IMR-90 (cell line): ENCODE results near the gene PEAK1. TPM values are rescaled to one million over a fixed set of nuclear protein-coding genes. Genes with fewer than 3 reads are reported as not detected.

Experiments
- ATAC-seq: fragments of 200-7000 bp; cut with Tn5 transposase; 2 replicates; pipeline ENCODE4 v1.9.1; 2020; ENCODE audit warnings: low read depth, mild to moderate bottlenecking, moderate library complexity
- BruUV-seq: library from RNA; stranded (reverse); fragments of 400-500 nt; replicated peaks from 2 replicates; lab custom pipeline; 2021; lab: Mats Ljungman, UMichigan
- CTCF ChIA-PET: fragments of 300-600 bp; formaldehyde crosslinking; extraction: SDS; loops from one replicate; lab custom pipeline; 2021; ENCODE audit warnings: antibody characterized with exemption; lab: Yijun Ruan, JAX
- POLR2A ChIA-PET: fragments of 300-600 bp; sonication (Branson Sonifier 250); formaldehyde crosslinking; loops from one replicate; lab custom pipeline; 2022; ENCODE audit warnings: antibody characterized with exemption; ENCODE audit not compliant: unreplicated experiment; lab: Charles Lee
- DNase-seq: peaks from one replicate; pipeline ENCODE4 v3.0.0; 2013
- H2AFZ ChIP-seq: replicated peaks from 2 replicates; pipeline ENCODE3; 2013; ENCODE audit warnings: low read length, mild to moderate bottlenecking; ENCODE audit not compliant: poor library complexity
- H2AK5ac ChIP-seq: 2 replicates; pipeline ENCODE4 v1.6.1; 2013; ENCODE audit warnings: low read depth, low read length, inconsistent platforms
- H2AK9ac ChIP-seq: replicated peaks from 2 replicates; pipeline ENCODE3; 2013; ENCODE audit warnings: mild to moderate bottlenecking, low read depth, low read length, moderate library complexity; ENCODE audit not compliant: poor library complexity
- H2BK120ac ChIP-seq: 2 replicates; pipeline ENCODE4 v1.6.1; 2013; ENCODE audit warnings: low read depth, low read length, inconsistent platforms
- H2BK15ac ChIP-seq: 3 replicates; pipeline ENCODE4 v1.6.1; 2013; ENCODE audit warnings: low read depth, low read length, inconsistent platforms
- H2BK20ac ChIP-seq: 2 replicates; pipeline ENCODE4 v1.6.1; 2013; ENCODE audit warnings: low read depth, mild to moderate bottlenecking, inconsistent platforms, low read length, moderate library complexity
- H2BK5ac ChIP-seq: 2 replicates; pipeline ENCODE4 v1.6.1; 2013; ENCODE audit warnings: mild to moderate bottlenecking, low read depth, low read length, inconsistent platforms; ENCODE audit not compliant: poor library complexity, severe bottlenecking
- H3K14ac ChIP-seq: replicated peaks from 2 replicates; pipeline ENCODE4 v1.6.1; 2013; ENCODE audit warnings: low read depth, low read length, inconsistent platforms
- H3K18ac ChIP-seq: 2 replicates; pipeline ENCODE4 v1.6.1; 2013; ENCODE audit warnings: low read depth, low read length, control low read depth
- H3K23ac ChIP-seq: 2 replicates; pipeline ENCODE4 v1.6.1; 2013; ENCODE audit warnings: low read depth, low read length, inconsistent platforms
- H3K27ac ChIP-seq: 2 replicates; pipeline ENCODE4 v1.5.1; 2013; ENCODE audit warnings: mild to moderate bottlenecking, control low read depth, low read length; ENCODE audit not compliant: insufficient read depth
- H3K27me3 ChIP-seq: 2 replicates; pipeline ENCODE4 v1.6.1; 2013; ENCODE audit warnings: low read length; ENCODE audit not compliant: control insufficient read depth, insufficient read depth
- H3K36me3 ChIP-seq: 2 replicates; pipeline ENCODE4 v1.6.1; 2013; ENCODE audit warnings: low read length, mixed read lengths; ENCODE audit not compliant: control insufficient read depth, insufficient read depth
- H3K4ac ChIP-seq: 2 replicates; pipeline ENCODE4 v1.6.1; 2013; ENCODE audit warnings: low read depth, low read length, inconsistent platforms
- H3K4me1 ChIP-seq: 2 replicates; pipeline ENCODE4 v1.6.1; 2013; ENCODE audit warnings: low read length, mixed read lengths; ENCODE audit not compliant: control insufficient read depth, insufficient read depth
- H3K4me2 ChIP-seq: 2 replicates; pipeline ENCODE4 v1.6.1; 2013; ENCODE audit warnings: low read depth, mild to moderate bottlenecking, control low read depth, low read length, moderate library complexity
- H3K4me3 ChIP-seq: 2 replicates; pipeline ENCODE4 v1.5.1; 2013; ENCODE audit warnings: low read depth, mild to moderate bottlenecking, control low read depth, low read length, moderate library complexity; ENCODE audit not compliant: insufficient read depth
- H3K56ac ChIP-seq: 2 replicates; pipeline ENCODE4 v1.6.1; 2013; ENCODE audit warnings: low read length, inconsistent platforms; ENCODE audit not compliant: insufficient read depth; ENCODE audit errors: extremely low read depth
- H3K79me1 ChIP-seq, 2 experiments: 2 replicates each; pipeline ENCODE4 v1.6.1; 2013; ENCODE audit warnings: low read length in 2 of 2, inconsistent platforms in 1 of 2, low read depth in 1 of 2
- H3K9ac ChIP-seq: 2 replicates; pipeline ENCODE4 v1.6.1; 2013; ENCODE audit warnings: low read depth, low read length, control low read depth
- H3K9me1 ChIP-seq: 2 replicates; pipeline ENCODE4 v1.6.1; 2013; ENCODE audit warnings: low read length, inconsistent platforms; ENCODE audit not compliant: insufficient read depth
- H3K9me3 ChIP-seq: 2 replicates; pipeline ENCODE4 v1.6.1; 2013; ENCODE audit warnings: low read length; ENCODE audit not compliant: control insufficient read depth, insufficient read depth
- H4K20me1 ChIP-seq: 2 replicates; pipeline ENCODE4 v1.6.1; 2013; ENCODE audit warnings: low read length, inconsistent platforms; ENCODE audit not compliant: insufficient read depth
- H4K5ac ChIP-seq: 2 replicates; pipeline ENCODE4 v1.6.1; 2013; ENCODE audit warnings: mild to moderate bottlenecking, low read depth, low read length, control low read depth
- H4K8ac ChIP-seq, 2 experiments: 2 replicates each; pipeline ENCODE4 v1.6.1; 2013; ENCODE audit warnings: low read depth in 2 of 2, low read length in 2 of 2, control low read depth in 1 of 2, inconsistent platforms in 1 of 2
- H4K91ac ChIP-seq: 2 replicates; pipeline ENCODE4 v1.6.1; 2013; ENCODE audit warnings: low read depth, low read length, inconsistent platforms; ENCODE audit not compliant: insufficient read depth
- BHLHE40 ChIP-seq: fragments of 150-350 bp; IDR thresholded peaks from 2 replicates; pipeline ENCODE4 v1.6.1; 2016; ENCODE audit warnings: mild to moderate bottlenecking, low read depth, low read length
- CEBPB ChIP-seq: IDR thresholded peaks from 2 replicates; pipeline ENCODE4 v1.6.1; 2012; ENCODE audit warnings: low read depth, low read length, improper control_type of control experiment
- CHD1 ChIP-seq: IDR thresholded peaks from 2 replicates; pipeline ENCODE4 v1.6.1; 2012; ENCODE audit warnings: low read depth, low read length, improper control_type of control experiment
- CTCF ChIP-seq: conservative IDR thresholded peaks from 2 replicates; pipeline ENCODE4 v1.5.1; 2012; ENCODE audit warnings: mild to moderate bottlenecking, low read depth, low read length, improper control_type of control experiment
- ELK1 ChIP-seq: fragments of 150-350 bp; IDR thresholded peaks from 2 replicates; pipeline ENCODE4 v1.6.1; 2016; ENCODE audit warnings: low read depth, mild to moderate bottlenecking, low read length, moderate library complexity, borderline replicate concordance
- FOS ChIP-seq: fragments of 150-350 bp; IDR thresholded peaks from 2 replicates; pipeline ENCODE4 v1.6.1; 2016; ENCODE audit warnings: low read depth, low read length
- MAFK ChIP-seq: IDR thresholded peaks from 2 replicates; pipeline ENCODE4 v1.6.1; 2012; ENCODE audit warnings: low read depth, low read length, improper control_type of control experiment
- MAZ ChIP-seq: IDR thresholded peaks from 2 replicates; pipeline ENCODE4 v1.6.1; 2012; ENCODE audit warnings: low read depth, mild to moderate bottlenecking, low read length, improper control_type of control experiment, moderate library complexity, borderline replicate concordance
- MXI1 ChIP-seq: IDR thresholded peaks from 2 replicates; pipeline ENCODE4 v1.6.1; 2012; ENCODE audit warnings: low read depth, mild to moderate bottlenecking, low read length, moderate library complexity, borderline replicate concordance
- NFE2L2 ChIP-seq: fragments of 150-350 bp; IDR thresholded peaks from 2 replicates; pipeline ENCODE4 v1.6.1; 2016; ENCODE audit warnings: low read depth, mild to moderate bottlenecking, low read length
- POLR2A ChIP-seq: IDR thresholded peaks from 2 replicates; pipeline ENCODE4 v1.6.1; 2012; ENCODE audit warnings: mild to moderate bottlenecking, low read depth, low read length
- RAD21 ChIP-seq: IDR thresholded peaks from 2 replicates; pipeline ENCODE4 v1.6.1; 2012; ENCODE audit warnings: low read length, improper control_type of control experiment
- RCOR1 ChIP-seq: IDR thresholded peaks from 2 replicates; pipeline ENCODE4 v1.6.1; 2012; ENCODE audit warnings: mild to moderate bottlenecking, low read length, improper control_type of control experiment; ENCODE audit not compliant: insufficient replicate concordance
- RFX5 ChIP-seq: IDR thresholded peaks from 2 replicates; pipeline ENCODE4 v1.8.0; 2012; ENCODE audit warnings: low read depth, mild to moderate bottlenecking, low read length, moderate library complexity
- SMC3 ChIP-seq: fragments of 150-350 bp; IDR thresholded peaks from 2 replicates; pipeline ENCODE4 v1.6.1; 2016; ENCODE audit warnings: low read depth, mild to moderate bottlenecking, antibody characterized with exemption, low read length, moderate library complexity
- USF2 ChIP-seq: fragments of 150-350 bp; IDR thresholded peaks from 2 replicates; pipeline ENCODE4 v1.6.1; 2017; ENCODE audit warnings: mild to moderate bottlenecking, antibody characterized with exemption, low read length, low read depth
- WGBS, 2 experiments: methylation state at CpG; one replicate each; pipeline versions ENCODE4 v1.1.5 to v1.1.7; 2013; ENCODE audit warnings: missing lambda C conversion rate in 2 of 2; ENCODE audit not compliant: insufficient read length in 1 of 2; ENCODE audit errors: extremely low coverage in 2 of 2; 5-methylcytosine and 5-hydroxymethylcytosine counted together
- dilution Hi-C: fragments of 300-500 bp; cut with HindIII; formaldehyde crosslinking; loops from one replicate; pipeline ENCODE4 v1.14.3; 2018; ENCODE audit warnings: low sequenced_read_pairs; ENCODE audit not compliant: unreplicated experiment
- in situ Hi-C: fragments of 300-500 bp; cut with MboI; formaldehyde crosslinking; loops from 3 replicates; pipeline ENCODE4 v1.14.3; 2019; ENCODE audit warnings: low sequenced_read_pairs, inconsistent platforms, mixed read lengths
- intact Hi-C: fragments of 100-400 bp; cut with micrococcal nuclease; formaldehyde crosslinking; loops from 2 replicates; pipeline ENCODE4 v1.10.0; 2022
- polyA plus RNA-seq, 3 experiments: library from polyadenylated mRNA; depleted of rRNA; stranded (reverse); fragments of >200 nt; gene quantifications; 2 replicates each; pipeline ENCODE4 v1.2.3, GENCODE V29; 2012; ENCODE audit warnings: low replicate concordance in 1 of 3
- total RNA-seq: library from RNA; depleted of rRNA; stranded (reverse); fragments of >200 nt; gene quantifications from 2 replicates; pipeline ENCODE4 v1.2.3, GENCODE V29; 2012

Gene PEAK1
- total and polyA plus RNA-seq, 2 of the 4 experiments (the other 2 are of a cell fraction), result 21.5 to 43.9 TPM

GRCh38 chr15:77098572-77098971, 321.3 kb downstream of the PEAK1 start:
- H2BK15ac ChIP-seq, result no peak overlapping the region
- POLR2A ChIA-PET, result no interaction called here
- H3K56ac ChIP-seq, result no peak overlapping the region
- H3K4ac ChIP-seq, result no peak overlapping the region
- H4K20me1 ChIP-seq, result no peaks in the 10 kb centered on the region
- no peak overlapping the region for H2AFZ ChIP-seq
- H3K79me1 ChIP-seq, result no peaks in the 10 kb centered on the region
- peak overlapping the region; percentile 25 for H2AK9ac ChIP-seq
- no peak overlapping the region for H3K23ac ChIP-seq
- CTCF ChIA-PET, result interaction anchor here (1.0 kb wide), 1 partner anchor 102 kb away, joined by 3 read pairs; no protein-coding TSS in a partner anchor
- H3K27ac ChIP-seq, result no peak overlapping the region
- H3K4me2 ChIP-seq, result no peak overlapping the region
- no TSS peak for BruUV-seq
- H3K4me3 ChIP-seq, result no peak overlapping the region
- H3K9me1 ChIP-seq, result no peaks in the 10 kb centered on the region; the same call in 1 of the 2 replicates
- 83% methylated on average over 1 of the region's 4 CpGs; no CpG with 5 or more reads in 1 of the 2 experiments for WGBS, 2 experiments
- H3K4me1 ChIP-seq, result peaks cover 2% of the 10 kb centered on the region; the same call in 1 of the 2 replicates
- intact Hi-C loops, result no loop called here
- no peak overlapping the region for H2AK5ac ChIP-seq
- no peak overlapping the region for H3K9ac ChIP-seq
- H2BK120ac ChIP-seq, result no peak overlapping the region
- no peak overlapping the region for H2BK5ac ChIP-seq
- no peak for TF ChIP-seq RAD21
- TF ChIP-seq CHD1, result no peak
- TF ChIP-seq MAZ, result no peak
- no peak for TF ChIP-seq CTCF
- TF ChIP-seq USF2, result no peak
- no peak for TF ChIP-seq BHLHE40
- no peak for TF ChIP-seq RFX5
- TF ChIP-seq MAFK, result no peak
- no peak for TF ChIP-seq CEBPB
- TF ChIP-seq RCOR1, result no peak
- no peak for TF ChIP-seq ELK1
- TF ChIP-seq FOS, result no peak
- no peak for TF ChIP-seq POLR2A
- no peak for TF ChIP-seq SMC3
- no peak for TF ChIP-seq MXI1
- TF ChIP-seq NFE2L2, result no peak
- peaks cover 1% of the 10 kb centered on the region; the same call in 1 of the 2 replicates for H3K27me3 ChIP-seq
- in situ Hi-C loops, result no loop called here
- no peak for DNase-seq
- H2BK20ac ChIP-seq, result no peak overlapping the region
- H3K9me3 ChIP-seq, result no peaks in the 10 kb centered on the region
- H4K5ac ChIP-seq, result no peak overlapping the region
- no peaks in the 10 kb centered on the region for H3K36me3 ChIP-seq
- dilution Hi-C loops, result no loop called here
- no peak overlapping the region for H4K91ac ChIP-seq
- H4K8ac ChIP-seq, result no peak overlapping the region
- no peak overlapping the region for H3K18ac ChIP-seq
- ATAC-seq, result no peak
- H3K14ac ChIP-seq, result no peak overlapping the region
